ENCODE results near the gene PON1.
A peak's percentile ranks its signal among the peaks of the same experiment; 100 is the strongest.

PON1 gene

DNA sequence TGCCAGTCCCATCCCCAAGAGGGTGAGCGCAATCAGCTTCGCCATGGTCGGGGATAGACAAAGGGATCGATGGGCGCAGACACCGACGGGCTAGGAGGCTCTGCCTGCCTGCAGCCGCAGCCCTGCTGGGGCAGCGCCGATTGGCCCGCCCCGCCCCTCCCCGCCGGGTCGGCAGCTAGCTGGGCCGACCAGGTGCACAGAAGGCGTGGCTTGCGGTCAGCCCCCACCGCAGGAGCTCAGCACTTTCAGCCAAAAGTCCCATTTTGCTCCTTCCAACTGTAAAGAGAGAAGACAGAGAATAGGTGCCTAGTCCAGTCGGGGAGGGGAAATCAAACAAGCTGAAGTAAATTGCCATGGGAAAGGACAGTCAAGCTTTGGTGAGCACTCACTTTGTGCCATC is at the start of gene PON1:
TSS of gene PON1 (minus strand) at position 102 of the 400 bp plus-strand sequence. CDS start at position 45, 57 bp downstream.
- no peak for DNase-seq (ENCODE audit: low read depth, low spot score)

DNA sequence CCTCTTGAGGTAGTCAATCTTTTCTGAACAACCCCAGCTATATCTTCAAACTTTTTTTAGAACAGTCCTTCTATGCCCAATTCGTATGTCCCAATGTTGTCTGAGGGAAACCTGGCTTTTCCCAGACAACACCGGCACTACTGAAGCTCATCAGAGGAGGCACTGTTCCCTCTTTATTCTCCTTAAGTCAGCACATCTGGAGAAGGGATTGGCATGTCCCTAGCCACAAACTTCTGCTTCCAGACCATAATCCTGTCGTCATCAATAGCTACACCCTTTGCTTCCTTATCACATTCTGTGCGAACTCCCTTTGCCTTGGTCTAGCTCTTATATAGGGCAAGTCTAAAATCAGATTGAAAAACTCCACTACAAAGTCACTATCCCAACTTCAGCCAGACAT is 49.0 kb upstream of the PON1 start:
- no peak for DNase-seq (ENCODE audit: low read depth, low spot score)

DNA sequence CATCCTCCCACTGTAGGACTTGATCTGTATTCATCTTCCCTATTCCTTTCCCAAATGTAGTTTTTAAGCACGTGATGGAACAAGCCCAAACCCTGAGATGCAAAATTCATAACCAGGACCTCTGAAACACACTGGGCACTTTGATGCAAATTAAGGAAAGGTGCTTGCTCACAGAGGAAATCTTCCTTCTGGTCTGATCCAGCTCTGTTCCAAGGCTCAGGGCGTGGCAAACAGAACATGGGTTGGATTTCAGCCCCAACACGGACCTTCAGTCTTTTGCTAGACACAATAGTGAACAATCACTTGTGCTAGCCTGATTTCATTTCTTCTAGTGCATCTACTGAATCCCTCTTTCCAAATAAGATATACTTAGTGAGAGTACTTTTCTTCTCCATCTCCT is 43.9 kb upstream of the PON1 start:
- DNase-seq (ENCODE audit: low read depth, low spot score), result no peak

DNA sequence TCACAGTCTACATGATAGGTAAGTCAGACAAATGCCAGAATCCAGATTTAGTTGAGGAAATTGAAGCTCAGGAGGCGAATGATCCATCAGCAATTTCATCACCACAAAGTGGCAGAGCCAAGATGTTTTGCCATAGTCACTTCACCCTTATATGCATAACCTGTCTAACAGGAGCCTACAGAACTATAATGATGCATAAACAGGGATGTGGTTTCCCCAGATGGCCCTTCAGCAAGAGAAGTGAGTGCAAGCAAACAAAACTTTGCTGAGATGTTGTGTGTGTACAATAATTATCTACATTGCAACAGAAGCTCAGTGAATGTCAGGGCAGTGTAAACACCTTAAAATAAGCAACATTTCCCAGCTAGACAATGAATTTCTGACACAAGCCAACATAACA is 43.3 kb upstream of the PON1 start:
- no peak for DNase-seq (ENCODE audit: low read depth, low spot score)

DNA sequence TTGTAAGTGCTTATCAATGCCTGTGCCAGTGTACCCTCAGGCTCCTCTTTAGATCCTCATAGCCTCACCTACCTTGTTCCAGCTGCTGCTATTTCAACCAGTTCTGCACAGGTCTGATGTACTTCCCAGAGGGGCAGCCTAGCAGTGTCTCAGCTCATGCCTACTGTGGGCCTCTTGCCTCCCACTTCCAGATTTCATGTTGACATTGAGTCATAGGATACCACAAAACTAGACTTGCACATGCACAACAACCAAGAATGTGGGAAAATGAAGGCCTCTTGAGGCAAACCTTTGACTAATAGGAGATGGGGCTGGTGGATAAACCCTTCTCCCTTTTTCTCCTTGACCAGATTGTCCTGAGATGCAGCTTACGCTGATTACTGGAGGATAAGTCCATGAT is 40.8 kb upstream of the PON1 start:
- DNase-seq (ENCODE audit: low read depth, low spot score), result no peak

DNA sequence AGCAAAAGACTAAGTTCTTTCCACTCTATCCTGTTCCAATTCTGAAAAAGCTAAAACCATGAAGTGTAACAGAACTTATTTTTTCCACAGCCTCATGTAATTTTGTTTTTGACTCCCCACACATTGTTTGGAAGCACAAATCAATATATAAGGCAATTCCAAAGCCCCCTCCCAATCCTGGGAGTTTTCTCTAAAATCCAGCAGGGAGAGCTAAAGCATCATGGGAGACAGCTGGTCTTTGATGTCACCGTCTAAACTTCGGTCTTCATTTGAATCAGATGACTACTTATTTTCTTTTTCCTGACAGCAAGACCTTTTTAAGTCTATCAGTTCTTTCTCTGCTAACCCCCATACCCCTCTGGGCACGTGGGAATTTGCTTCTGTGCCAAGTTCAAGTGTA is 33.3 kb upstream of the PON1 start:
- DNase-seq (ENCODE audit: low read depth, low spot score), result no peak

DNA sequence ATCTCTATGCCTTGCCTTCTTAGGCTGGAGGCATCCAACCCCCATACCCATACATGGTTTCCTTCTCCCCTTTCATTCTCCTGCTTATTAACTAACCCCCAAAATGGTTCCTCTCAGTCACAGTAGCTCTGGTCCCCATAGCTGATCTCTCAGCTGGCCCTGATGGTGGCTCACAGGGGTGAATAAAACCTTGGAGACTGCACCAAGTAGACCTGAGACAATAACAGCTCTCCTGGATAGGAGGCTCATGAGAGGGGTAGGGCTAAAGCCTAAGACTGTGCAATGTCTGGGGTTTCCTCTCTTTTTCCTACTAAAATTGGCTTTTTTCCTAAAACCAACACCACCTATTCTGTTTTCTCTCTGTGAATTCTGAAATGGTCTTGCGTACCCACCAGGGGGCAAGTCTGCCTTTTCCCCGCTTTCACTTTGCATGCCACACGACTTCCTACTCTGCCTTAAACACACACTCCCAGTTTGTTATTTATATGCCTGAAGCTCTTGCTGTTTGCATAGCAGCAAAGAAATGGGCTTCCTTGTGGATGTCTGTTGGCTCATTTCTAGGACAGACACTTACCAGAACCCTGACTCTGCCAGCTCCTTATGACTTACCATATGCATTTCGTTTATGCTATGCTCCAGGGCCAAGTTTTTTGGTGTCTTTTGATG is 18.4 kb upstream of the PON1 start:
- DNase-seq (ENCODE audit: low read depth, low spot score), result peak; percentile 45

DNA sequence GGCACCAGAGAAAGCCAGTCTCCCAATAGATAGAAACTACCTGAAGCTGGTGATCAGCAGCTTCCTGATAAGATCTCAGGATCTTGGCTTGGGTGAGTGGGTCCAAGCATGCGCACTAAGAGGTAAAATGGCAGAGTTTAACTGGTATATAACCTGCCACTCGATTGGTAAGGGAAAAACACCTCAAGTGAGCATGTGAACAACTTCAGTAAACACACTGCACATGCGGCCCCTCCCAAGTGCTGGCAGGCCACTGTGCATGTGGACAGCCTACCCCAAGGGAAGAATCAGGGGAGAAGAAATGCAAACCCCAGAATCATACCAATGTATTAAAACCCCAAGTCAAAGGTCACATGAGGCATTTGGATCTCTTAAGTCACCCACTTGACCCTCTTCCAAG is 17.7 kb upstream of the PON1 start:
- no peak for DNase-seq (ENCODE audit: low read depth, low spot score)

DNA sequence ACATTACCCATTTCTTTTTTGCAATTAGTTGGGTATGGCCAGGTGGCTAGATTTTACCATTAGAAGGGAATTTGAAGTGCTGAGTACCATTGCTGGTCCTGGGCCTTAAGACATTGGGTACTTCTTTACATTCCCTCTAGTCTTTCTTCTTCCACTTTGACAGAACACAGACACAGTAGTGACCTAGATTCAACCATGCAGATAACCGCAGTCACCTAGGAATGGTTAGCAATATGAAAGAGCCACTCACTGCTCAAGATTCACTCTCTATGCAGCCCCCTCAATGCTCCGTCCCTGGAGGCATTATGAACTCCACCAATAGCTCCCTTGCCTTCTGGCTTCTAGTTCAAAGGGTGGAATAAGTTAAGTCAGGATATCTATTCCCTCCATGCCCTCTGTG is 16.2 kb upstream of the PON1 start:
- no peak for DNase-seq (ENCODE audit: low read depth, low spot score)

DNA sequence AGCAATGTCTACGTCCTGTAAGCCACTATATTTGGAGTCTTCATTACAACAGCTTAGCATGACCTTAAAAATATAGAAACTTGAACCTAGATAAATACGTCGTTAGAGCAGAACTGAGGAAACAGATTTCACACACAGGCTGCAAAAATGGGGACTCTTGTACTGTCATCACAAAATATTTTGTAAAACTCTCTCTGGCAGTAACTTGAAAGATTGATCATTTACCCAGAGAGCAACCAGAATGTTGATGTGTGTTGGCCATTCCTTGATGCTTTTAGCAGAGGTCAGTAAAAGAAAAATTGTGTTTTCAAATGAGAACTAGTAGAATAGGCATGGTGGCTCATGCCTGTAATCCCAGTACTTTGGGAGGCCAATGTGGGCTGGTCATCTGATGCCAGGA is 14.5 kb upstream of the PON1 start:
- no peak for DNase-seq (ENCODE audit: low read depth, low spot score)

DNA sequence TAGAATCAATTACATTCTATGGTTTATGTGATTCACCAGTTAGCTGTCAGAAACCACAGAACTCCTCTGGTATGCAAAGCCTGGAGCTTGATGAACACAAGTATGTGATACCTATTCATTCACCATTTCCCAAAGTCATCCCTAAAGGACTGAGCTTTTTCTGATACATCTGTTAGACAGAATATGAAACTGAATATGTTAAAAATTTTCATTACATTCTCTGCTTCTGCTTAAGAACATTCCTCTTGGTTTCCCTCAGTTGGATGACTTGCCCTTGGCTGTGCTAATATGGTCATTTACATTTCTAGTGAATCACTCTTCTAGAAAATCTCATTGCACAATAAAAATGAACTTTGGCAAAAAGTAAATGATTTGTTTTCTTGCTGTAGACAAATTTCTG is 10.8 kb upstream of the PON1 start:
- no peak for DNase-seq (ENCODE audit: low read depth, low spot score)

DNA sequence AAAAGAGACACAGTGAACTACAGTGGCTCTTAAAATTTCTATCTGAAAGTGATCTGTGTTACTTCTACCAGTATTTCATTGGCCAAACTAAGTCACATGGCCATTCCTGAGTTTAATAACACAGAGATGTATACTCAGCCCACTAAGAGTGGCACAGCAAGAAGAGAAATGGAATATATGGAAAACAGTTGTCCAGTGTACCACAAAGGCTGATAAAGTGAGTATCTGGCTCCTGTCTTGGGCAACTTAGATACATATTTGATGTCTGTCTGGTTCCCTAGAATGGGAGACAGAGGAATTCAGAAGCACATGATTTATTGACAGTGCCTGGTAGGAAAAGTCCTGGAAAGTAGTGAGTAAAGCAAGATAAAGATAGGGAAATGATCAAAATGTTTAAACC is 10.1 kb upstream of the PON1 start:
- no peak for DNase-seq (ENCODE audit: low read depth, low spot score)

DNA sequence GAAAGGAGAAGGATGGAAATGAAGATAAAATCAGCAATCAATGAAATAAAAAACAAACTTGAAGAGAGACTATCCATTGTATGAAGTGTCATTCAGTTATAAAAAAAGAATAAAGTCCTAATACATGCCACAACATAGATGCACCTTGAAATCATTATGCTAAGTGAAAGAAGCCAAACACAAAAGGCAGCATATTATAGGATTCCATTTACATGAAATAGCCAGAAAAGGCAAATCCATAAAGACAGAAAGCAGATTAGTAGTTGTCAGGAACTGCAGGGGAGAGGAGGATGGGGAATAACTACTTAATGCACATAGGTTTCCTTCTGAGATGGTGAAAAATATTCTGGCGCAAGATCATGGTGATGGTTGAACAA is 6.6 kb upstream of the PON1 start:
- no peak for DNase-seq (ENCODE audit: low read depth, low spot score)

DNA sequence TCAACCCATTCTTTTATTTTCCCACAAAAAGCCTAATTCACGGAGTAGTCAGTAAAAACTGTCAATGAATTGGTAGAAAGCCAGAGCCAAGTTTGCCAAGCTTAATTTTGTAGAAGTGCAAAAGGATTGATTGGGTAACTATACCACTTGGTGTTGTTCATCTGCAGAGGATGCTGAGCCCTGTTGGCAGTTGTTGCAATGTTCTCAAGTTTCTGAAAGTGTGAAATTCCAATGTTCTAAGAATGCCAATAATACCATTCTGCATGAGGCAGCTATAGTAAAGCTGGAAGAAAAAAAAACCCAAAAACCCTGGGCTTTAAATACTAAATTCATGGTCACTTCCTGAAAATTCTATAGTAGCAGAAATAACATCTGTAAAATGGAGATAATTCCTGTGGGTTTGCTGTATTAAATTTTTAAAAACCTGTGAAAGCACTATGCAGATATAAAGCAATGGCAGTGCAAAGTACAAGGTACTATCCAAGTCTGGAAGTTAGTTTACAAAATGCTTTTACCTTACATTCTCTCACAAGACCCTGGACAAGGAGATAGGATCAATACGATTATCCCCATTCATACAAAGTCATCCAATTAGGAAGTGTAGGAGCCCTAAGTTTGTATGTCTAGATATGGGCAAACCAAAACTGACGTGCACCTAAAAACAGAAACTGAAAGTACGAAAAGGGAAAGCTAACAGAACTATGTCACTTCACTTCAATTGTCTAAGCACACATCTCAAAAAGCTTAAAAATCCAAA is 6.0 kb upstream of the PON1 start:
- no peak for DNase-seq (ENCODE audit: low read depth, low spot score)

DNA sequence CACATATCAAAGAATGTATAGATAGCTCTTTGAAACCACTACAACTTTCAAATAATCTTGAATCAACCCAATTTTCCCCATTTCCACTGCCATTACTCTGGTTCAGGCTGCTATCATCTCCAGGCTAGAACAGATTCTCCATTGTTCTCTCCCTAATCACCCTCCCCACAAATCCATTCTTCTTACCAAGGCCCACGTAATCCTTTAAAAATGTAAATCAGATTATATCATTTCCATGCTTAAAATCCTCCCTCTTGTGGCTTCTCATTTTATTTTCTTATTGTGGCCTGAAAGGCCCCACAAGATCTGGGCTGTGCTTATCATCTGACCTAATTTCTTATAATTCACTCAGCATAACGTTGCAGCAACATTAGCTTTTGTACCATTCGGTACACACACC is 3.0 kb upstream of the PON1 start:
- no peak for DNase-seq (ENCODE audit: low read depth, low spot score)

DNA sequence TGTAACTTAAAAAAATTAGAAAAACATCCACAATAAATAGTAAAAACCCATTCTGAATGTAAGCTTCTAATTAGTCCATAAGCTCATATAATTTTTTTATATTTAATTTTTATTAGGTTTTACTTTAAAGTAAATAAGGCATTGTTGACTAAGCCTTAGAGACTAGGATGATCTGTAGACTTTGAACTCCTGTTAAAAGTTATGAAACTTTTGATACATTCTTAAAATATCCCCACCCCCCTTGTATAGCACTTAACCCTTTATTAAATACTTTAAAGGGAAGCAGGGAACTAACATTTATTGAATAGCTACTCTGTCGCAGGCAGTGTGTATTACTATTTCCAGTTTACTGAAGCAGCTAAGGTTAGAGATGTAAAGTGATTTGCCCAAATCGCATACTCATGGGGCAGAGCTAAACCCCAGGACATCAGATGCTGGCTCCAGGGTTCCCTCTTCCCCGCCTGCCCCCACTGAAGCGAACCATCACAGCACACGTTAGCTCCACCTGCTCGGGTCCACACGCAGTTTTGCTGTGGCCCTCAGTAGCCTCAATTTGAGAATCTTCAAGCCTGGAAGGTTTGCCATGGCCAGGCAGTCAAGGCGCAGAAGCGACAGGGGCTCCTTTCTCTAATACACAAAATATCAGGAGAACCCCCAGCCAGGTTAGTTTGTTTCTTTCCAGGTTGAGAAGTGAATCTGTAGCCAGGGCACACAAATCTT is 762 bp downstream of the PON1 start:
- no peak for DNase-seq (ENCODE audit: low read depth, low spot score)

DNA sequence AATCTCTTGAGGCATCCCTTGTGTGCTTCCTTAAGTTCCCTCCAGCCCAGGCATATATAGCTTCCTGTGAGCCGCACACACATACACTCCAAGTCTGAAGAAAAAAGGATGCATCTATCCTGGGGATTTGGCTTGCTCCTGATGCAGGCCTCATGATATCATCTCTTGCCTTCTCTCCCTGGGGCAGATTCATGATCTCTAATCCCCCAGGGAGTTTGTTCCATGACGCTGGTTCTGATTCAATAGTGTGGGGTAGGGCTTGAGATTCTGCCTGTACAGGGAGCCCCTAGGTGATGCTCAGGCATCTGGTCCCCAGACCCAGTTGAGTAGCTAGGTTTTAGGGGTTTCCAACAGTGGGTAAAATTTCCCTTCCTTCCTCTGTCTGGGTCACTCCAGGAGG is 1.5 kb downstream of the PON1 start:
- no peak for DNase-seq (ENCODE audit: low read depth, low spot score)

DNA sequence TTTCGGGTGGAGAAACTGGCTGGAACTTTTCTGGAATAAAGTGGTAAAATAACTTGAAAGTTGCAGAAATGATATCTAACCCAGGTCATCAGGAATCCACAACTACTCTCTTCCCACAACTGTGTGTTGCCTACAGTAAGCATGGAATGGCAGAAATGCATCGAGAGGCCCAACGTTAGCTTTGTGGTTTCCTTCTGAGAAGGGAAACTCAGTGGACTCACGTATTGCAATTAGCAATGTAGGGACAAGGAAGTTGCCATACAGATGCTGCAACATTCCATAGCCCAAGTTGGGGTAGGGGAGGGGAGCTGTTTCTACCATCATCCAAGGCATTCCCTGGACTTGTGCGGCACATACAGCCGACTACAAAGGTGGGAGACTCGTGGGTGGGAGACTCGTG is 1.9 kb downstream of the PON1 start:
- no peak for DNase-seq (ENCODE audit: low read depth, low spot score)

DNA sequence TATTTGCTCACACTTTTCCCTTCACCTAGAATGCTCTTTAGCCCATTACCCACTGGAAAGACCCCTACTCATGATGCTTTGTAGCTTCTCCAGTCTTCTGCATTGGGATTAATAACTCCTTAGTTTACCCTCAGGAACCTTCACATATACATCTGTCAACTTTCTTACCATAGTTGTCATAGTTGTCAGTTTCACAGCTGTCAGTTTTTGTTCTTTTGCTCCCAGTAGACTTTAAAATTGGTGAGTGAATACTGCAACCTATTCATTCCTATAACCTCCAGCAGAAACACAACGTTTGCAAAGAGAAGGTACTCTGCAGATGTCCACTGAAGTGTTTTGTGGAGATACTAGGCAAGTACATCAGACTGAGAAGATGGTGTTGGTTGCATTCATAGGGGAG is 2.6 kb downstream of the PON1 start:
- no peak for DNase-seq (ENCODE audit: low read depth, low spot score)

DNA sequence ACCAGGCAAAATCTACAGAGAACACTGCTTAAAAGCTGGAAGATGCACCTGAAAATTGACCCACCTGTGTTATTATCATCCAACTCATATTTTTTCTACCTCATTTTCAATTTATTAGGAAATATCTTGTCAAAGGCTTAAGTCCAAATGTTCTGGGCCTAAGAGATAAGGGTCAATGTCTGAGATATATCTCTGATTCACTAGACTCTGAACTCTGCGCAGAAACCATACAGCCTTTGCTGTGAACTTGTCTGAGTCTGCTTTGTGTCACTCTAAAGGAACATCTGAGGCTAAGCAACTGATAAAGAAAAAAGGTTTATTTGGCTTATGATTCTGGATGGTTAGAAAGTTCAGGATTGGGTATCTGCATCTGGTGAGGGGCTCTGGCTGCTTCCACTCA is 3.7 kb downstream of the PON1 start:
- no peak for DNase-seq (ENCODE audit: low read depth, low spot score)

DNA sequence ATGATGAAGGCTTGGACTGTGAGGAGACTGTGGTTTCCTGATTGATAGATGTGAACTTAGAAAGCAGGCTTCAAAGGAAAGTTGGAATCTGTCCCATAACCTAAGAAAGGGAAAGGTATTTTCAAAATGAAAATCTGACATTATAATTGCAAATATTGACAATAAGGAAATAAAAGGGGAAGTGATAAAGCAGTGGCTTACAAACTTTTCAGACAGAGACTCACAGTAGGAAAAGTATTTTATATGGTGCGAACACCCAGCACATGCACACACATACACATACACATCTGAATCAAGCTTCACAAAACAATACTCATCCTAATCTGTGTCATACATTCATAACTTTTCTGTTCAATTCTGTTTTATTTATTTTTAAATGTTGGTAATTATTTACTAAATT is 4.8 kb downstream of the PON1 start:
- no peak for DNase-seq (ENCODE audit: low read depth, low spot score)

DNA sequence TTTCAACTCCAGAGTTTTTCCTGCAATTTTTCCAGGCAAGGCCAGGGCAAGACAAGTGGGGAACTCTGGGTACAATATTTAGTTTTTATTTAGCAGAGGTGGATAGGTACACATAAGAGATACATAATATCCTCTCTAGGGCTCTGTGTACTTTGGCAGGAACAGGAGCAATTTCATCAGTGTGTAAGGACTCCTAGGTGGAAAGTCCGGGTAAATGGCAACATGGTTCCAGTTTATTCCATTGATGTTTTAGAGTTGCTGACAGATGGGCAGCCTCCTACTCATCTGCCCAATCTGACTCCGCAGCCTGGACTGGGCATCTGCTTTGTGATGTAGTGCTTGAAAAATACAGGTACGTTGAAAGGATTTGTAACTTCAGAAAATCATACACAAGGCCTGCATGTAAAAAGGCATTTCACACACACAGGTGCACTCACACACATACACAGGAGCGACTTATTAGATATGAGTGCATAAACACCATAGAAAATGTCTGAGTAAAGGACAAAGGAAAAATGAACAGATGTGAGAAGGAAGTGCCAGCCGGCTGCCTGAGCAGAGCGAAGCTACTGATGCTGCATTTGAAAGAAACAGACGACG is 5.7 kb downstream of the PON1 start:
- DNase-seq (ENCODE audit: low read depth, low spot score), result no peak

DNA sequence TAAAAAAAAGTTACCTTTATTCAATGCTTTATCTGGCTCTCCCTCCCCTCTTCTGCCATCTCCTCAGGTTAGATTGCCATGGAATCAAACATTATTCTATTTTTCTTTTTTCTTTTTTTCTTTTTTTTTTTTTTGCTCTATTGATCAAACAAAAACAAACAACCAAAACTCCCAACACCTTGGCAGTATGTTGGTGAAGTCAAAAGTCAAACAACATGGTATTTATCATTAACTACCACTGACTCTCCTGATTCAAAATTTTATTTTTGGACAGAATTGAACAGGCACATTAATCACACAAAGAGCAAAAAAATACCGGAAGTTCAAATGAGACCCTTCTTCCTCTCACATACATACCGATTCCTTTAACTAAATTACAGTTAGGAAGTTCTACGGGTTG is 6.4 kb downstream of the PON1 start:
- no peak for DNase-seq (ENCODE audit: low read depth, low spot score)
